ENCODE measurements around the gene GDF7. TPM values are rescaled to one million over a fixed set of nuclear protein-coding genes. Genes with fewer than 3 reads are reported as not detected.

The GDF7 gene
- total RNA-seq, 1 experiment from 2014 or later = 0.10 TPM

Other genes with a start within 250 kb of the GDF7 start
- 105 and 175 TPM in 2 replicates for gene RHOB, start 220.1 kb upstream of the GDF7 start, total RNA-seq (2014; rRNA removed; shearing (Covaris generic))
- 32.3 and 43.9 TPM in 2 replicates for gene HS1BP3, start 16.0 kb upstream of the GDF7 start, total RNA-seq (2014; rRNA removed; shearing (Covaris generic))
- 20.1 and 25.0 TPM in 2 replicates for gene LDAH, start 156.0 kb downstream of the GDF7 start, total RNA-seq (2014; rRNA removed; shearing (Covaris generic))